ENCODE measurements around the gene MED13L.

GRCh38 chr12:116245189-116245588, 32.3 kb downstream of the MED13L start:
- TF ChIP-seq CTCF (IDR thresholded peaks at IDR 0.05; ENCODE audit: low read depth, low read length, missing input control) = no peak
- TF ChIP-seq MAX (IDR thresholded peaks at IDR 0.05) = no peak
- TF ChIP-seq YY1 (IDR thresholded peaks at IDR 0.05) = no peak
- no peak for TF ChIP-seq REST (IDR thresholded peaks at IDR 0.05)
- no peak for TF ChIP-seq ZBTB33 (IDR thresholded peaks at IDR 0.05)
- TF ChIP-seq RAD21 (IDR thresholded peaks at IDR 0.05) = no peak
- no peak for TF ChIP-seq TAF1 (conservative IDR thresholded peaks at IDR 0.05)
- TF ChIP-seq FOXA1 (IDR thresholded peaks at IDR 0.05) = no peak
- TF ChIP-seq GABPA (IDR thresholded peaks at IDR 0.05 in 1 of 2, conservative IDR thresholded peaks at IDR 0.05 in 1 of 2) = no peak
- no peak for TF ChIP-seq SP1 (IDR thresholded peaks at IDR 0.05)
